Stimulated activated CD4-positive, alpha-beta T cell treated with anti-CD3 and anti-CD28 coated beads, Interleukin-2, amount 100 ng/mL, for 4 hours (primary cell): ENCODE measurements around the gene NTN4.
"Not testable (repeated sequence)": the region's sequence is repeated elsewhere in the genome, so short reads cannot be mapped to it uniquely, and the experiment has no call there.

ENCODE experiments used
- DNase-seq: peaks from one replicate; pipeline ENCODE4 v3.0.0-alpha.2; 2020; ENCODE audit warnings: low read depth

Gene NTN4

GRCh38 chr12:95746062-95746461 is 44.5 kb downstream of the NTN4 start:
- not testable (repeated sequence) for DNase-seq

DNA sequence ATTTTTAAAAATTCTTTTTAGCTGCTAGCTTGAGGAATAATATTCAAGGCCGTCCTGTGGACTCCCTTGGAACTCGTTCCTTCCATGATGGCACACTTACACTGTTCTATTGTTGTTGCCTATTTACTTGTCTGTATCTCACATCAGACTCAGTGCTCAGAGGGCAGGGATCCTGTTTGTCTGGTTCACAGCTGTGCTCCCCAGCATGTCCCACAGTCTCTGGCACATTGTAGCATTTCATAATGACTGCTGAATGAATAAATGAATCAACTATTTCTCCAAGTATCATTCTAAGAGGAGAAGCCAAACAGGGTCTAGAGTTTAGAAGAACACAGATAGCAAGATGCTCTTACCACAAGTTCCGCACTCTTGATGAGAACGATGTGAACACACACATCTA is 48.0 kb downstream of the NTN4 start:
- no peak for DNase-seq

- DNase-seq, result no peak
These were observed 48.9 kb downstream of the NTN4 start for GRCh38 chr12:95741635-95742034.

DNA sequence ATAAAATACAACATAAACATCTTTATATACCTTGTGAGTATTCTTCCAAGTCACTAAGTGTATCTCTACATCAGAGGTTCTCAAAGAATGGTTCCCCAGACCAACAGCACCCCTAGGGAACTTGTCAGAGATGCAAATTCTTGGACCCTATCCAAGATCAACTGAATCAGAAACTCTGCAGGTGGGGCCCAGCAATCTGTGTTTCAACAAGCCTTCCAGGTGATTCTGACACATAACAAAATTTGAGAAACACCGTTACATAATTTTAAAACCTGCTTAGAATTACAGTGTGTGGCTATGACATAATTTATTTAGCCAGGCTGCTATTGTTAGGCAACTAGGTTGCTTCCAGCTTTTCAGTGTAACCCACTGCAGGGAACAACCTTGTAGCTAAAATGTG is 49.8 kb downstream of the NTN4 start:
- no peak for DNase-seq

GRCh38 chr12:95739561-95740313 is 50.8 kb downstream of the NTN4 start:
- no peak for DNase-seq

DNA sequence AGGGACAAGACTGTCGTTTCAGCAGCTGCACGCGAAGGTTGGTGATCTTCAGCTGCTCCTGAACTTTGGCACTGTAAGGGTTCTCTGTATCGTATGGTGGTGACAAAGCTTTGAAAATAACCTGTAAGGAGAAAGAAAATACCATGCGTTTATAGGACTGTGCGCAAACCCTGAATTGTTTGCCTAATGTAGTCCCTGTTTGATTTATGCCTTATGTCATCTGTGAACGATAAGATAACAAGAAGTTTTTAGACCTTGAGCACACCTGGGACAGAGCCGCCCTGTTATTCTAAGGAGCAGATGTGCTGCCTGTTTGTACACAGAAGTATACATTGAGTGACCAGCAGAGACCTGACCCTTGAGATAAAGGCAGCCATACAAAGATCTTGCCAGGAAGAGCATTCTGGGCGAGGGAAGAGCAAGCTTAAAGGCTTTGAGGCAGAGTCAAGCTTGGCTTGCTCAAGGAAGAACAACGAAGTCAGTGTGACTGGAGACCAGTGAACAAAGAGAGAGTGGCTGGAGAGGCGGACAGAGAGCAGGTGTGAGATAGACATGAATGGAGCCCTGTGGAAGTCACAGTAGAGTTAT is 52.4 kb downstream of the NTN4 start:
- no peak for DNase-seq

GRCh38 chr12:95736631-95737030 is 53.9 kb downstream of the NTN4 start:
- no peak for DNase-seq

DNA sequence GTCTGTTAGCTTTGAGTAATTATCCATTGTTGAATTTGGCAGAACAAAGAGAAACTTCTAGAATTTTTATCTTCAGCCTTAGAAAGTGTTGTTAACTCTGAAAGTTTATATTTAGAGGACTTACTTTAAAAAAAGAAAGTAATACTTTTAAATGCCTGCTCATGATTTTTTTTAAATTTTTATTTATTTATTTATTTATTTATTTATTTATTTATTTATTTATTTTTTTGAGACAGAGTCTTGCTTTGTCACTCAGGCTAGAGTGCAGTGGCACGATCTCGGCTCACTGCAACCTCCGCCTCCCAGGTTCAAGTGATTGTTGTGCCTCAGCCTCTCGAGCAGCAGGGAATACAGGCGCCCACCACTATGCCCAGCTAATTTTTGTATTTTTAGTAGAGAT is 54.8 kb downstream of the NTN4 start:
- not testable (repeated sequence) for DNase-seq

- no peak for DNase-seq
These were observed 57.3 kb downstream of the NTN4 start for GRCh38 chr12:95733141-95733825.

- DNase-seq, result no peak
These were observed 59.0 kb downstream of the NTN4 start for GRCh38 chr12:95731519-95731958.

DNA sequence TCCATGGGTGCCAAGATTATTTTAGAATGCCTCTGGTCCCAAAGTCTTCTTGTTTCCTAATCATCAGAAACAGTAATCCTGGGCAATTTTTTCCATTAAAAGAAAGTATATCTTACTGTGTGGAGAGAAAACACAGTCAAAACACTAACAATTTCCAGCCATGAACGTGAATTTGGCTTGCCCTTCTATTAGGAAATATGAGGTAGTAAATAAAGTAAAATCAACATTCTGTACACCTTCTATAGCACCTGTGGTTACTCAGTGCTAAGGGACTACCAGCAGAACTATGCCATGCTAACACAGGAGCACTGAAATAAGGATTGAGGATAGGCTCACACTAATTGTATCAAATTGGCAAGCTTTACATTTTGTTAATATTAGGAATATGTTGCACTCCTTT is 60.1 kb downstream of the NTN4 start:
- DNase-seq, result no peak

DNA sequence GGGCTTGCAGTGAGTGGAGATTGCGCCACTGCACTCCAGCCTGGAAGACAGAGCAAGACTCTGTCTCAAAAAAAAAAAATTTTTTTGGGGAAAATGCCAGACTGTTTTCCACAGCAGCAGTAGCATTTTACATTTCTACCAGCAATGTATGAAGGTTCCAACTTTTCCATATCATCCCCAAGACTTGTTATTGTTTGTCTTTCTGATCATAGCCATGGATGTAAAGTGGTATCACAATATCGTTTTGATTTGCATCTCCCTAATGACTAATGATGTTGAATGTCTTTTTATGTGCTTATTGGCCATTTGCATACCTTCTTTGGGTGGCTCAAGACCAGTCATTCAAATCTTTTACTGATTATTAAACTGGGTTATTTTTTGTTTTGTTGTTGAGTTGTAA is 63.7 kb downstream of the NTN4 start:
- no peak for DNase-seq

- DNase-seq, result no peak
These were observed 65.8 kb downstream of the NTN4 start for GRCh38 chr12:95724767-95725166.

- DNase-seq, result no peak
These were observed 66.7 kb downstream of the NTN4 start for GRCh38 chr12:95723693-95724384.

GRCh38 chr12:95721320-95721719 is 69.2 kb downstream of the NTN4 start:
- no peak for DNase-seq

DNA sequence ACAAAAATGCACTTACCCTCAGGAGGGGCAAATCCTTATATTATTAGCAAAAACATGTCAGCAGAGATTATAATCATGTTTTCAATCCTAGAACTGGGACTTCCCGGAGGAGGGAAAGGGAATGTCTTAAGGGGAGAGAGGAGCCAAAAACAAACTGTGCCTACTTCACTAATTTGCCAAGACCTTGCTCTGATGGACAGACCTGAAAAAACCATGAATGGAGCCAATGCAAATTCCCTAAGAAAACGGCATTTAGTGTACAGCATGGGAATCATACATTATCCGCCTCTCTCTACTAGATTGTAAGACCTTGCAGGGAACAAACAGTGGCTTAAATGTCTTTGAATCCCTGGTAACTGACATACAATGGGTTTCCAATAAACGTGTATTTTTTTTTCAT is 70.4 kb downstream of the NTN4 start:
- no peak for DNase-seq

- no peak for DNase-seq
These were observed 71.8 kb downstream of the NTN4 start for GRCh38 chr12:95718772-95719171.

GRCh38 chr12:95718006-95718431 is 72.5 kb downstream of the NTN4 start:
- DNase-seq, result no peak

GRCh38 chr12:95717316-95717928 is 73.1 kb downstream of the NTN4 start:
- no peak for DNase-seq

DNA sequence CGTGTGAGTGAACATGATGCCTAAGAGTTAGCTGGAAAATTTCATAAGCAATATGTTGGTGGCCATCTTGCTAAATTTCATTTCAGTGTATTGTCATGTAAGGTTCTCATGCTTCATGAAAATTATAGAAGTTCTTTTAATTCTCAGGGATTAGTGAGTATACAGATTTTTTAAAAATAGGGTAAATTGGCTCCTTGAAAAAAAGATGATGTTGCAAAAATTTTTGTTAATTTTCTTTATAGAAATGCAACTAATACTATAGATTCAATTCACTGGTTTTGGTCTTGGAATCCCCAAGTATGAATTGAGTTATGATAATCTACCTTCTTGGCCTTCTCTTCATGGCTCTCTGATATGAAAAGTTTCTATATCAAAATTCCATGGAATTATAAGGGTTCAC is 75.4 kb downstream of the NTN4 start:
- no peak for DNase-seq

DNA sequence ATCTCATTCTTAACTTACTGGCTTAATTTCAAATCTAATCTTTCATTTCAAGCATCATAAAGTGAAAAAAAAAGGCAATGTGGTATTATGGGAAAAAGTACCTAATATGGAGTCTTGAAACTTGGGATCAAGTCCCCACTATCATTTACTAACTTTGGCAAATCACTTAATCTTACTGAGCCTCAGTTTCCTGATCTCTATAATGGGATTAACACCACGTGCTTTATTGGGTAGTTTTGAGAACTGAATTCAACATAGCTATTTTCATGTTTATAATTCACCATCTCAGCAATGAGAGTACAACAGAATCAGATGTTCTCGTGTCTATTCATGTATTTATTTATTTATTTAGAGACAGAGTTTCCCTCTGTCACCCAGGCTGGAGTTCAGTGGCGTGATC is 78.3 kb downstream of the NTN4 start:
- no peak for DNase-seq

GRCh38 chr12:95710386-95710785 is 80.2 kb downstream of the NTN4 start:
- no peak for DNase-seq
